GM12878 (cell line): ENCODE measurements around the gene DAB2IP. TPM values are rescaled to one million over a fixed set of nuclear protein-coding genes. Genes with fewer than 3 reads are reported as not detected.

ENCODE experiments used
- ATAC-seq: fragments of 200-7000 bp; cut with Tn5 transposase; 3 replicates; pipeline ENCODE4 v1.9.1; 2020; ENCODE audit warnings: mild to moderate bottlenecking, moderate library complexity
- BruUV-seq: library from RNA; stranded (reverse); fragments of 400-500 nt; replicated peaks from 2 replicates; lab custom pipeline; 2021; lab: Mats Ljungman, UMichigan
- CTCF ChIA-PET: fragments of 300-600 bp; sonication (Branson Sonifier 250); formaldehyde crosslinking; extraction: SDS; loops from one replicate; lab custom pipeline; 2021; ENCODE audit warnings: inconsistent platforms; lab: Yijun Ruan, JAX
- POLR2A ChIA-PET: fragments of 350-600 bp; formaldehyde crosslinking; extraction: SDS; loops from one replicate; lab custom pipeline; 2021; ENCODE audit warnings: inconsistent platforms; lab: Charles Lee
- RAD21 ChIA-PET: fragments of 300-600 bp; sonication (Branson Sonifier 250); formaldehyde crosslinking; loops from one replicate; lab custom pipeline; 2023; ENCODE audit warnings: antibody characterized with exemption; ENCODE audit not compliant: unreplicated experiment; lab: Charles Lee
- SMC1A ChIA-PET: fragments of 300-600 bp; sonication (Branson Sonifier 250); formaldehyde crosslinking; loops from one replicate; lab custom pipeline; 2023; ENCODE audit not compliant: unreplicated experiment, uncharacterized antibody; lab: Charles Lee
- DNase-seq: peaks from one replicate; pipeline ENCODE4 v3.0.0-alpha.2; 2011; ENCODE audit warnings: low read depth, low spot score
- FAIRE-seq: peaks from 3 replicates; lab custom pipeline; 2011; peaks lifted over from hg19 to GRCh38; lab: Jason Lieb, UNC
- H2AFZ ChIP-seq: 2 replicates; pipeline ENCODE4 v1.6.0; 2011; ENCODE audit warnings: low read depth, low read length, control low read depth; ENCODE audit not compliant: control insufficient read depth
- H3K27ac ChIP-seq: 2 replicates; pipeline ENCODE4 v1.5.1; 2011; ENCODE audit warnings: control low read depth; ENCODE audit not compliant: control insufficient read depth, insufficient read depth
- H3K27me3 ChIP-seq, 2 experiments: replicated peaks in 1 of 2; 2 replicates each; pipeline versions ENCODE4 v1.6.0 to v1.6.1; 2011; ENCODE audit warnings: low read length in 1 of 2; ENCODE audit not compliant: control insufficient read depth in 2 of 2, insufficient read depth in 2 of 2
- H3K36me3 ChIP-seq, 2 experiments: 2 replicates each; pipeline ENCODE4 v1.5.1; 2011; ENCODE audit warnings: low read length in 1 of 2; ENCODE audit not compliant: control insufficient read depth in 2 of 2, insufficient read depth in 2 of 2
- H3K4me1 ChIP-seq: 2 replicates; pipeline ENCODE4 v1.6.1; 2011; ENCODE audit warnings: mild to moderate bottlenecking, low read length, moderate library complexity, mixed read lengths; ENCODE audit not compliant: control insufficient read depth, insufficient read depth
- H3K4me2 ChIP-seq: 2 replicates; pipeline ENCODE4 v1.6.0; 2011; ENCODE audit warnings: control low read depth; ENCODE audit not compliant: control insufficient read depth, insufficient read depth
- H3K4me3 ChIP-seq: fragments of 200-600 bp; sonication (generic); 2 replicates; pipeline ENCODE4 v1.5.1; 2016
- H3K79me2 ChIP-seq: 2 replicates; pipeline ENCODE4 v1.6.0; 2011; ENCODE audit warnings: low read length; ENCODE audit not compliant: control insufficient read depth, insufficient read depth
- H3K9ac ChIP-seq: 2 replicates; pipeline ENCODE4 v1.8.0; 2011; ENCODE audit warnings: low read length, control low read depth, mixed read lengths; ENCODE audit not compliant: control insufficient read depth, insufficient read depth
- H3K9me3 ChIP-seq: replicated peaks from 3 replicates; pipeline ENCODE4 v1.5.1; 2011; ENCODE audit warnings: mild to moderate bottlenecking, low read length; ENCODE audit not compliant: control insufficient read depth, insufficient read depth
- H4K20me1 ChIP-seq: 2 replicates; pipeline ENCODE4 v1.6.0; 2011; ENCODE audit not compliant: control insufficient read depth, insufficient read depth
- HDAC6 ChIP-seq: fragments of 200-600 bp; sonication (generic); IDR thresholded peaks from one replicate; pipeline ENCODE4 v1.8.0; 2017; ENCODE audit warnings: antibody characterized with exemption; ENCODE audit not compliant: unreplicated experiment
- IRF4 ChIP-seq: IDR thresholded peaks from 2 replicates; pipeline ENCODE4 v1.6.1; 2011; ENCODE audit warnings: low read depth, low read length
- JUNB ChIP-seq: IDR thresholded peaks from 2 replicates; pipeline ENCODE4 v1.6.1; 2016; ENCODE audit warnings: antibody characterized with exemption, mild to moderate bottlenecking
- MEF2A ChIP-seq: IDR thresholded peaks from 2 replicates; pipeline ENCODE4 v1.6.1; 2011; ENCODE audit warnings: low read depth, mild to moderate bottlenecking, low read length, moderate library complexity; ENCODE audit not compliant: insufficient read depth
- PAX5 ChIP-seq: IDR thresholded peaks from 2 replicates; pipeline ENCODE4 v1.6.1; 2011; ENCODE audit warnings: low read depth, low read length, borderline replicate concordance
- POLR2A ChIP-seq: IDR thresholded peaks from 2 replicates; pipeline ENCODE4 v1.6.1; 2011; ENCODE audit warnings: low read depth, mild to moderate bottlenecking, low read length
- POLR2AphosphoS2 ChIP-seq: IDR thresholded peaks from 2 replicates; pipeline ENCODE4 v1.6.1; 2011; ENCODE audit warnings: low read depth, mild to moderate bottlenecking, low read length, improper control_type of control experiment, moderate library complexity
- RAD51 ChIP-seq: fragments of 450-650 bp; IDR thresholded peaks from 2 replicates; pipeline ENCODE4 v1.6.1; 2016; ENCODE audit warnings: moderate library complexity, mild to moderate bottlenecking, inconsistent platforms
- SIN3A ChIP-seq: IDR thresholded peaks from 2 replicates; pipeline ENCODE4 v1.6.1; 2012; ENCODE audit warnings: low read depth, low read length, improper control_type of control experiment
- SMC3 ChIP-seq: IDR thresholded peaks from 2 replicates; pipeline ENCODE4 v1.6.1; 2011; ENCODE audit warnings: low read length, improper control_type of control experiment, borderline replicate concordance
- SPI1 ChIP-seq: IDR thresholded peaks from 2 replicates; pipeline ENCODE4 v1.6.1; 2011; ENCODE audit warnings: low read depth, mild to moderate bottlenecking, low read length, moderate library complexity, borderline replicate concordance; ENCODE audit not compliant: insufficient read depth
- TCF12 ChIP-seq: IDR thresholded peaks from 2 replicates; pipeline ENCODE4 v1.6.1; 2011; ENCODE audit warnings: low read depth, mild to moderate bottlenecking, low read length
- WGBS: methylation state at CpG from one replicate; pipeline ENCODE4 v1.1.6; 2016; ENCODE audit warnings: low lambda C conversion rate; ENCODE audit not compliant: insufficient replicate concordance, insufficient coverage; ENCODE audit errors: missing lambda C conversion rate; 5-methylcytosine and 5-hydroxymethylcytosine counted together
- in situ Hi-C: fragments of 300-500 bp; cut with MboI; formaldehyde crosslinking; loops from 9 replicates; pipeline ENCODE4 v1.14.3; 2018; ENCODE audit warnings: mixed read lengths
- intact Hi-C: fragments of 100-400 bp; cut with micrococcal nuclease; formaldehyde crosslinking; loops from one replicate; pipeline ENCODE4 v1.14.2; 2022; ENCODE audit not compliant: unreplicated experiment
- polyA plus RNA-seq, 11 experiments: library from polyadenylated mRNA; depleted of rRNA in 4 of 11; unstranded in 6 of 11; stranded (reverse) in 5 of 11; fragments of >200 nt; fragmentation: Nextera tagmentation in 4 of 11; fragmentation: Illumina TruSeq in 1 of 11; extraction: Ambion mirVana in 4 of 11; extraction: Trizol in 1 of 11; gene quantifications; 1 replicate in 1 of 11; 2 replicates in 10 of 11; pipeline versions ENCODE4 v1.2.1 to v1.2.3, GENCODE V29; 2011 to 2016; ENCODE audit warnings: inconsistent platforms in 2 of 11, missing spikeins in 2 of 11, low read depth in 1 of 11
- total RNA-seq, 4 experiments: library from RNA; depleted of rRNA in 3 of 4; stranded (reverse); fragments of >200 nt in 3 of 4; fragmentation: Illumina TruSeq in 1 of 4; extraction: Trizol in 1 of 4; gene quantifications; 2 replicates each; pipeline versions ENCODE4 v1.2.1 to v1.2.3, GENCODE V29; 2013 to 2021
- TF ChIP-seq, protein P1 (sequence below): fragments of 450-650 bp; formaldehyde crosslinking; IDR thresholded peaks from 2 replicates; pipeline ENCODE4 v1.4.0; 2020; ENCODE audit warnings: mild to moderate bottlenecking, moderate library complexity
- TF ChIP-seq, protein P2 (sequence below): IDR thresholded peaks from 2 replicates; pipeline ENCODE4 v1.6.1; 2012; ENCODE audit warnings: low read length, inconsistent platforms

DAB2IP gene
- total and polyA plus RNA-seq, 10 of the 15 experiments (the other 5 are each of a cell fraction or from before 2014, with no cell fraction given): 0.03 to 0.38 (median 0.14) TPM; not detected in 6

DNA sequence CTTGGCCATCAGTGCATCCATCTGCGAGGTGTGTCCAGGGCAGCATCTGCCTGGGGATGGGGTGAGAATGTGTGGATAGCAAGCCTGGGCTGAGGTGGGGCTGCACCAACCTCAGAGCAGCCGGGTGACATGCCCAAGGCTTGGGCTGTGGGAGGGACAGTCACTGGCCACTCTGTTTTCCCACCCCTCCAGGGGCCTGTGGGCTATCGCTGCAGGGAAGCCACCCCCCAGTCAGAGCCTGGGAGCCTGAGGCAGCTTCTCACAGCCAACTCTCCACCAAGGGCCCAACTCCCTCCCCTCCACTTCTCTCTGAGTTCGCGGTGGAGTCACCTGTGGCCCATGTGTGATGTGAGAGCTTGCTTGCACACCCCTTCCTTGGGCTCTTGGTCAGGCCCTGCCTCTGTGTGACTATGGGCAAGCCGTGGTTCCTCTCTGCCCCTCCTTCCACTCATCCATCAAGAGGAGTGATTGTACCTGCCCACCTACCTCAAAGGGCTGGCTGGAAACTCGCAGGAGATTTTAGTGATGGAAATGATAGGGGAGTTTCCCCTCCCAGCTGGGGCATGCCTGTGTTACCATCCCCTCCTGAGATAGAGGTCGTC lies 54.8 kb downstream of the DAB2IP start (continued):
- TF ChIP-seq, protein P1, sequence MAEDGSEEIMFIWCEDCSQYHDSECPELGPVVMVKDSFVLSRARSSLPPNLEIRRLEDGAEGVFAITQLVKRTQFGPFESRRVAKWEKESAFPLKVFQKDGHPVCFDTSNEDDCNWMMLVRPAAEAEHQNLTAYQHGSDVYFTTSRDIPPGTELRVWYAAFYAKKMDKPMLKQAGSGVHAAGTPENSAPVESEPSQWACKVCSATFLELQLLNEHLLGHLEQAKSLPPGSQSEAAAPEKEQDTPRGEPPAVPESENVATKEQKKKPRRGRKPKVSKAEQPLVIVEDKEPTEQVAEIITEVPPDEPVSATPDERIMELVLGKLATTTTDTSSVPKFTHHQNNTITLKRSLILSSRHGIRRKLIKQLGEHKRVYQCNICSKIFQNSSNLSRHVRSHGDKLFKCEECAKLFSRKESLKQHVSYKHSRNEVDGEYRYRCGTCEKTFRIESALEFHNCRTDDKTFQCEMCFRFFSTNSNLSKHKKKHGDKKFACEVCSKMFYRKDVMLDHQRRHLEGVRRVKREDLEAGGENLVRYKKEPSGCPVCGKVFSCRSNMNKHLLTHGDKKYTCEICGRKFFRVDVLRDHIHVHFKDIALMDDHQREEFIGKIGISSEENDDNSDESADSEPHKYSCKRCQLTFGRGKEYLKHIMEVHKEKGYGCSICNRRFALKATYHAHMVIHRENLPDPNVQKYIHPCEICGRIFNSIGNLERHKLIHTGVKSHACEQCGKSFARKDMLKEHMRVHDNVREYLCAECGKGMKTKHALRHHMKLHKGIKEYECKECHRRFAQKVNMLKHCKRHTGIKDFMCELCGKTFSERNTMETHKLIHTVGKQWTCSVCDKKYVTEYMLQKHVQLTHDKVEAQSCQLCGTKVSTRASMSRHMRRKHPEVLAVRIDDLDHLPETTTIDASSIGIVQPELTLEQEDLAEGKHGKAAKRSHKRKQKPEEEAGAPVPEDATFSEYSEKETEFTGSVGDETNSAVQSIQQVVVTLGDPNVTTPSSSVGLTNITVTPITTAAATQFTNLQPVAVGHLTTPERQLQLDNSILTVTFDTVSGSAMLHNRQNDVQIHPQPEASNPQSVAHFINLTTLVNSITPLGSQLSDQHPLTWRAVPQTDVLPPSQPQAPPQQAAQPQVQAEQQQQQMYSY: no peak
- TF ChIP-seq, protein P2, sequence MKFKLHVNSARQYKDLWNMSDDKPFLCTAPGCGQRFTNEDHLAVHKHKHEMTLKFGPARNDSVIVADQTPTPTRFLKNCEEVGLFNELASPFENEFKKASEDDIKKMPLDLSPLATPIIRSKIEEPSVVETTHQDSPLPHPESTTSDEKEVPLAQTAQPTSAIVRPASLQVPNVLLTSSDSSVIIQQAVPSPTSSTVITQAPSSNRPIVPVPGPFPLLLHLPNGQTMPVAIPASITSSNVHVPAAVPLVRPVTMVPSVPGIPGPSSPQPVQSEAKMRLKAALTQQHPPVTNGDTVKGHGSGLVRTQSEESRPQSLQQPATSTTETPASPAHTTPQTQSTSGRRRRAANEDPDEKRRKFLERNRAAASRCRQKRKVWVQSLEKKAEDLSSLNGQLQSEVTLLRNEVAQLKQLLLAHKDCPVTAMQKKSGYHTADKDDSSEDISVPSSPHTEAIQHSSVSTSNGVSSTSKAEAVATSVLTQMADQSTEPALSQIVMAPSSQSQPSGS: no peak

DNA sequence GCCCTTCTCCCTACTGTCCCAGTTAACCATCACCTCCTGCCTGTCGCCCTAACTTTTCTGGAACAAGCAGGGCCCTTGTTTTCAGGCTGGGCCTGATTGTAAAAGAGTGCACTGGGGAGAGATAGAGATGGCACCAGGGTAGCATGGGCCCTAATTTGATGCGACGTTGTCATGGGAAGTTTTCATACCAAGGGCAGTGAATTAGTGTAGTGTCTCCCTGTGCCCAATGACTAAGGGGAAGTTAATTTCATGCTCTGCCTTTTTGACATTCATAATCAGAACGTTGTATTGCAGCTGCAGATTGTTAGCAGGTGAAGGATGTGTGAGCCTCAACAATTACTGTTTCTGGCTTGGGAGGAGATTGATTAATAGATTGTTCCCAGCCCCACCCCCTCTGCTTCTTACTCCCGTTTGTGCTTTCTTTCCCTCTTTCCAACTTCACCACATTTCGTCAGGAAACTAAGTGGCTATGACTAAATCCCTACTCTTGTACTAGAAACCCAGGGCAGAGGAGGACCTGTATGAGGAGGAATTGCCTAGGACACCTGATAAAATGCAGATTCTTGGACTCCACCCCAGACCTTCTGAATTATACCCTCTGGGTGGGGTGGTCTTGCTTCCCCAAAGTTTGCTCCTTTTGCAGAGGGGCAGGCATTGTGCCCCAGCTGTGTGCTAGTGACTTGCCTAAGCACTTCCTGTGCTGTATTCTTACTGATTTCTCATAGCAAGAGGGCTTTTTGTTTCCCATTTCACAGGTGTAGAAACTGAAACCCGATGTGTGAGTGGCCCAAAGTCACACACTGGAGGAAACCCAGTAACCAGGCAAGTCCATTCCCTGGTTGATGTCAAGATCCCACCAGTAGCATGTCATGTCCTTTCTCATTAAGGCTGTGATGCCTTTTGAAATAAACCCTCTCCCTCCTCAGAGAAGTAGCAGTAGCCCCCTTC lies 56.3 kb downstream of the DAB2IP start:
- intact Hi-C loops: no loop called here
- Histone ChIP-seq H3K9me3 (no peaks in the 10 kb centered on the region), H2AFZ (peak overlapping the region; percentile 63), H3K79me2 (no peaks in the 10 kb centered on the region), H3K4me3 (no peak overlapping the region; the same call in 1 of the 2 replicates), H3K36me3 (no peaks in the 10 kb centered on the region), H3K9ac (no peak overlapping the region), H4K20me1 (no peaks in the 10 kb centered on the region), H3K4me1 (peaks cover 21% of the 10 kb centered on the region), H3K4me2 (peak overlapping the region; percentile 59), H3K27me3 (no peaks in the 10 kb centered on the region), H3K27ac (peak overlapping the region; percentile 56; the same call in 1 of the 2 replicates)
- ChIA-PET POLR2A (no interaction called here), SMC1A (no interaction called here), RAD21 (no interaction called here), CTCF (no interaction called here)
- in situ Hi-C loops: no loop called here
- DNase-seq: peak; percentile 60
- BruUV-seq: no TSS peak
- WGBS: 14% methylated on average over 7 of the region's 7 CpGs
- peak; percentile 96 for FAIRE-seq
- peak; percentile 93 for ATAC-seq
- TF ChIP-seq POLR2A (no peak), SPI1 (peak; percentile 36; the same call in 1 of the 2 replicates), POLR2AphosphoS2 (no peak), SIN3A (no peak), TCF12 (0 out of 2 replicates have a peak, but pooled peaks have one; percentile 39), IRF4 (peak; percentile 56; the same call in 1 of the 2 replicates), MEF2A (no peak), RAD51 (no peak), JUNB (peak; percentile 38; the same call in 1 of the 2 replicates), SMC3 (no peak), HDAC6 (no peak), PAX5 (0 out of 2 replicates have a peak, but pooled peaks have one; percentile 20)
